Central memory CD8-positive, alpha-beta T cell (primary cell): ENCODE results near the gene SYT15B.
"Not testable (repeated sequence)": the region's sequence is repeated elsewhere in the genome, so short reads cannot be mapped to it uniquely, and the experiment has no call there.

Experiments used
- ATAC-seq: fragments of 150-1000 bp; cut with Tn5 transposase; replicated peaks from 2 replicates; pipeline ENCODE4 v1.10.0; 2022; ENCODE audit warnings: mild to moderate bottlenecking, moderate FRiP score, moderate number of reproducible peaks; ENCODE audit not compliant: poor library complexity, severe bottlenecking; ENCODE audit errors: extremely low read depth
- DNase-seq, 2 donors: peaks; one replicate each; pipeline ENCODE4 v3.0.0; 2021; ENCODE audit warnings: low spot score in 2 of 2
- H3K27ac Mint-ChIP-seq: one replicate; pipeline ENCODE4 v1.8.0; 2022; ENCODE audit warnings: low read depth, mild to moderate bottlenecking, moderate library complexity, mixed read lengths
- H3K27me3 Mint-ChIP-seq: one replicate; pipeline ENCODE4 v1.8.0; 2022; ENCODE audit warnings: mixed read lengths
- H3K36me3 Mint-ChIP-seq: one replicate; pipeline ENCODE4 v1.8.0; 2022; ENCODE audit warnings: mild to moderate bottlenecking, moderate library complexity, mixed read lengths; ENCODE audit not compliant: insufficient read depth
- H3K4me1 Mint-ChIP-seq: one replicate; pipeline ENCODE4 v1.8.0; 2022; ENCODE audit warnings: mixed read lengths
- H3K4me3 Mint-ChIP-seq: one replicate; pipeline ENCODE4 v1.8.0; 2022; ENCODE audit warnings: mild to moderate bottlenecking, moderate library complexity, mixed read lengths
- H3K9me3 Mint-ChIP-seq: one replicate; pipeline ENCODE4 v1.8.0; 2022; ENCODE audit warnings: mixed read lengths

Gene SYT15B

GRCh38 chr10:47763554-47764175 lies at the start of gene SYT15B:
Gene SYT15B, minus strand, starts transcription at chr10:47763592. Its CDS starts 952 bp downstream, at chr10:47762640.
- H3K27ac Mint-ChIP-seq, H3K9me3 Mint-ChIP-seq, ATAC-seq: not testable (repeated sequence)

GRCh38 chr10:47779590-47779989 lies 16.2 kb upstream of the SYT15B start:
- H3K9me3 Mint-ChIP-seq, H3K36me3 Mint-ChIP-seq, H3K27ac Mint-ChIP-seq, H3K4me3 Mint-ChIP-seq, ATAC-seq, H3K4me1 Mint-ChIP-seq, DNase-seq, H3K27me3 Mint-ChIP-seq: not testable (repeated sequence)

More at GRCh38 chr10:47763554-47764175, at the start of gene SYT15B:
- H3K36me3 Mint-ChIP-seq, H3K27me3 Mint-ChIP-seq, DNase-seq, H3K4me1 Mint-ChIP-seq, H3K4me3 Mint-ChIP-seq: not testable (repeated sequence)

- H3K27me3 Mint-ChIP-seq, ATAC-seq, H3K9me3 Mint-ChIP-seq, DNase-seq, H3K4me1 Mint-ChIP-seq, H3K36me3 Mint-ChIP-seq, H3K27ac Mint-ChIP-seq, H3K4me3 Mint-ChIP-seq: not testable (repeated sequence)
Measured at GRCh38 chr10:47775361-47776231, 12.2 kb upstream of the SYT15B start.

GRCh38 chr10:47770745-47771144 lies 7.4 kb upstream of the SYT15B start:
- H3K9me3 Mint-ChIP-seq, result not testable (repeated sequence)

GRCh38 chr10:47768578-47769115 lies 5.3 kb upstream of the SYT15B start:
- not testable (repeated sequence) for H3K4me1 Mint-ChIP-seq, DNase-seq, ATAC-seq, H3K36me3 Mint-ChIP-seq, H3K27ac Mint-ChIP-seq, H3K4me3 Mint-ChIP-seq, H3K27me3 Mint-ChIP-seq, H3K9me3 Mint-ChIP-seq

More at GRCh38 chr10:47770745-47771144, 7.4 kb upstream of the SYT15B start:
- not testable (repeated sequence) for H3K4me1 Mint-ChIP-seq, H3K36me3 Mint-ChIP-seq, ATAC-seq, DNase-seq, H3K4me3 Mint-ChIP-seq, H3K27me3 Mint-ChIP-seq, H3K27ac Mint-ChIP-seq

- DNase-seq, H3K4me1 Mint-ChIP-seq, ATAC-seq, H3K36me3 Mint-ChIP-seq, H3K27me3 Mint-ChIP-seq, H3K9me3 Mint-ChIP-seq, H3K27ac Mint-ChIP-seq, H3K4me3 Mint-ChIP-seq: not testable (repeated sequence)
Measured at GRCh38 chr10:47768085-47768484, 4.7 kb upstream of the SYT15B start.

- DNase-seq, H3K36me3 Mint-ChIP-seq, H3K4me1 Mint-ChIP-seq, H3K4me3 Mint-ChIP-seq, ATAC-seq, H3K27me3 Mint-ChIP-seq, H3K9me3 Mint-ChIP-seq, H3K27ac Mint-ChIP-seq: not testable (repeated sequence)
Measured at GRCh38 chr10:47767236-47767635, 3.8 kb upstream of the SYT15B start.

- not testable (repeated sequence) for H3K9me3 Mint-ChIP-seq, H3K36me3 Mint-ChIP-seq, H3K4me1 Mint-ChIP-seq, H3K27ac Mint-ChIP-seq, H3K4me3 Mint-ChIP-seq, ATAC-seq, DNase-seq, H3K27me3 Mint-ChIP-seq
Measured at GRCh38 chr10:47765232-47765631, 1.8 kb upstream of the SYT15B start.

GRCh38 chr10:47762674-47763553 lies 478 bp downstream of the SYT15B start:
- not testable (repeated sequence) for H3K4me1 Mint-ChIP-seq, H3K27ac Mint-ChIP-seq, H3K27me3 Mint-ChIP-seq, DNase-seq, H3K9me3 Mint-ChIP-seq, ATAC-seq, H3K36me3 Mint-ChIP-seq, H3K4me3 Mint-ChIP-seq

- ATAC-seq, H3K27me3 Mint-ChIP-seq, H3K9me3 Mint-ChIP-seq, H3K36me3 Mint-ChIP-seq, H3K27ac Mint-ChIP-seq, H3K4me3 Mint-ChIP-seq, DNase-seq, H3K4me1 Mint-ChIP-seq: not testable (repeated sequence)
Measured at GRCh38 chr10:47758855-47759254, 4.5 kb downstream of the SYT15B start.

GRCh38 chr10:47756169-47756568 lies 7.2 kb downstream of the SYT15B start:
- DNase-seq, H3K27ac Mint-ChIP-seq, H3K36me3 Mint-ChIP-seq, H3K9me3 Mint-ChIP-seq, ATAC-seq, H3K4me3 Mint-ChIP-seq, H3K4me1 Mint-ChIP-seq, H3K27me3 Mint-ChIP-seq: not testable (repeated sequence)

GRCh38 chr10:47753871-47754270 lies 9.5 kb downstream of the SYT15B start:
- not testable (repeated sequence) for H3K27me3 Mint-ChIP-seq, ATAC-seq, H3K36me3 Mint-ChIP-seq, H3K27ac Mint-ChIP-seq, H3K9me3 Mint-ChIP-seq, H3K4me1 Mint-ChIP-seq, DNase-seq, H3K4me3 Mint-ChIP-seq
